Stimulated activated naive B cell treated with anti-CD40 and anti-IgM and Interleukin-4, amounts not matched to agents 10 μg/mL and 1 μg/mL and 100 μg/mL, for 72 hours (primary cell): ENCODE data around the gene SSR1.
A peak's percentile ranks its signal among the peaks of the same experiment; 100 is the strongest.

Source experiments
- ATAC-seq, 2 donors: fragments of 150-1000 bp; cut with Tn5 transposase; replicated peaks; 2 replicates each; pipeline ENCODE4 v1.10.0; 2021; ENCODE audit warnings: moderate library complexity in 1 of 2
- DNase-seq: peaks from one replicate; pipeline ENCODE4 v3.0.0; 2021
- H3K27ac Mint-ChIP-seq: one replicate; pipeline ENCODE4 v1.8.0; 2022; ENCODE audit warnings: mild to moderate bottlenecking, mixed read lengths
- H3K27me3 Mint-ChIP-seq, 2 donors: one replicate each; pipeline ENCODE4 v1.8.0; 2022; ENCODE audit warnings: mixed read lengths in 2 of 2
- H3K36me3 Mint-ChIP-seq, 2 donors: one replicate each; pipeline ENCODE4 v1.8.0; 2022; ENCODE audit warnings: mixed read lengths in 2 of 2, mild to moderate bottlenecking in 1 of 2
- H3K4me1 Mint-ChIP-seq, 2 donors: one replicate each; pipeline ENCODE4 v1.8.0; 2022; ENCODE audit warnings: mixed read lengths in 2 of 2, mild to moderate bottlenecking in 1 of 2
- H3K4me3 Mint-ChIP-seq, 2 donors: one replicate each; pipeline ENCODE4 v1.8.0; 2022; ENCODE audit warnings: mild to moderate bottlenecking in 2 of 2, mixed read lengths in 2 of 2, moderate library complexity in 1 of 2
- H3K9me3 Mint-ChIP-seq, 2 donors: one replicate each; pipeline ENCODE4 v1.8.0; 2022; ENCODE audit warnings: mixed read lengths in 2 of 2, mild to moderate bottlenecking in 1 of 2

The SSR1 gene

GRCh38 chr6:7224731-7225130 is 88.3 kb downstream of the SSR1 start:
- Mint-ChIP-seq H3K27ac (peak overlapping the region; percentile 16), H3K36me3 (peaks cover 52 to 65% of the 10 kb centered on the region in 2 donors), H3K9me3 (no peaks in the 10 kb centered on the region), H3K27me3 (no peaks in the 10 kb centered on the region), H3K4me3 (no peak overlapping the region), H3K4me1 (peaks cover 6 to 20% of the 10 kb centered on the region in 2 donors)
- DNase-seq = no peak
- ATAC-seq = no peak

DNA sequence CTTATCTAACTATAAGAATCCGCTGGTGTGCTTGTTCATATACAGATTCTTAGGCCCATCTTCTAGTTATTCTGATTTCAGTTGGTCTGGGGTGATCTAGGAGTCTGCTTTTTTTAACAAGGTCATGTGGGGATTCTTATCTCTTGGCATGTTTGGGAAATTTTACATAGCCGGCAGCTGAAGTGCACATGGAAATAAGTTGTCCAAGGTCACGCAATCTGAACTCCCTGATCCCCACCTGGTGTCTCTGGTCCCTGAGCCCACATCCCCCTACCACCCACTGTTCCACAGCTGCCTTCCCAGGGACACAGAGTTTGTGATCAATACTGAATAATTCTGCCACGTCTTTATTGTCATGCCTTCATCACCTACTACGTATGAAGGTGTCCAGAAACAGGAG is 90.8 kb downstream of the SSR1 start:
- ATAC-seq = no peak
- Mint-ChIP-seq H3K4me3 (no peak overlapping the region), H3K9me3 (no peaks in the 10 kb centered on the region), H3K4me1 (peaks cover 7 to 20% of the 10 kb centered on the region in 2 donors), H3K27ac (no peak overlapping the region), H3K36me3 (peaks cover 41 to 50% of the 10 kb centered on the region in 2 donors), H3K27me3 (no peaks in the 10 kb centered on the region)
- no peak for DNase-seq

DNA sequence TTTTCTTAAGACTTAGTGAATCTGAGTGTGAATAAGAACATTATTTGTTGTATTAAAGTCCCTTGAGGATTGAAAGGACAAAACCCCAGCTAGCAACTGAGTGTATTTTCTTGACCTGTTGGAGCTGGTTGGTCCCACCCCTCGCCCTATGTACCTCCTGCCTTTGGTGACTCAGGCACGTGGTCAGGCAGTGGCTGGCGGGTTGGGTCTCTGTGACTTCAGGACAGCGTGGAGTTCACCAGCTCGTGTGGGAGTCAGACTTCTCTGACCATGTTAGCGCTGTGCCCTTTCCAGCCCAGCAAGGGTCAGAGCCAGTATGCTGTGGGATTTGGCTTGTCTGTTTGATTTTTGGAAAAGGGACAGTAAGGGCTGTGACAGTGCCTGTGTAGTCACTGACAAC is 93.7 kb downstream of the SSR1 start:
- no peaks in the 10 kb centered on the region for H3K27me3 Mint-ChIP-seq
- DNase-seq (no peak), ATAC-seq (peak; percentile 52 to 63)
- peaks cover 2 to 5% of the 10 kb centered on the region in 2 donors for H3K4me1 Mint-ChIP-seq
- no peak overlapping the region for H3K27ac Mint-ChIP-seq
- H3K36me3 Mint-ChIP-seq = peaks cover 46 to 54% of the 10 kb centered on the region in 2 donors
- H3K9me3 Mint-ChIP-seq = no peaks in the 10 kb centered on the region
- no peak overlapping the region for H3K4me3 Mint-ChIP-seq

GRCh38 chr6:7218406-7218988 is 94.5 kb downstream of the SSR1 start:
- no peak overlapping the region for H3K27ac Mint-ChIP-seq
- H3K9me3 Mint-ChIP-seq = no peaks in the 10 kb centered on the region
- ATAC-seq (no peak), DNase-seq (no peak)
- H3K27me3 Mint-ChIP-seq = no peaks in the 10 kb centered on the region
- no peak overlapping the region for H3K4me3 Mint-ChIP-seq
- H3K36me3 Mint-ChIP-seq = peaks cover 49 to 56% of the 10 kb centered on the region in 2 donors
- H3K4me1 Mint-ChIP-seq = peaks cover 0 to 3% of the 10 kb centered on the region in 2 donors
